Head of caudate nucleus (tissue), 42 donors: ENCODE measurements around the gene CLSTN2.

Experiments used
- DNase-seq, 42 donors: peaks; one replicate each; pipeline versions ENCODE4 v3.0.0 to v3.0.0-alpha.2; 2020 to 2021; ENCODE audit warnings: mixed read lengths in 7 of 42
- intact Hi-C: fragments of 100-400 bp; cut with DNase I; formaldehyde crosslinking; loops from one replicate; pipeline ENCODE4 v1.15.0; 2022

The CLSTN2 gene

DNA sequence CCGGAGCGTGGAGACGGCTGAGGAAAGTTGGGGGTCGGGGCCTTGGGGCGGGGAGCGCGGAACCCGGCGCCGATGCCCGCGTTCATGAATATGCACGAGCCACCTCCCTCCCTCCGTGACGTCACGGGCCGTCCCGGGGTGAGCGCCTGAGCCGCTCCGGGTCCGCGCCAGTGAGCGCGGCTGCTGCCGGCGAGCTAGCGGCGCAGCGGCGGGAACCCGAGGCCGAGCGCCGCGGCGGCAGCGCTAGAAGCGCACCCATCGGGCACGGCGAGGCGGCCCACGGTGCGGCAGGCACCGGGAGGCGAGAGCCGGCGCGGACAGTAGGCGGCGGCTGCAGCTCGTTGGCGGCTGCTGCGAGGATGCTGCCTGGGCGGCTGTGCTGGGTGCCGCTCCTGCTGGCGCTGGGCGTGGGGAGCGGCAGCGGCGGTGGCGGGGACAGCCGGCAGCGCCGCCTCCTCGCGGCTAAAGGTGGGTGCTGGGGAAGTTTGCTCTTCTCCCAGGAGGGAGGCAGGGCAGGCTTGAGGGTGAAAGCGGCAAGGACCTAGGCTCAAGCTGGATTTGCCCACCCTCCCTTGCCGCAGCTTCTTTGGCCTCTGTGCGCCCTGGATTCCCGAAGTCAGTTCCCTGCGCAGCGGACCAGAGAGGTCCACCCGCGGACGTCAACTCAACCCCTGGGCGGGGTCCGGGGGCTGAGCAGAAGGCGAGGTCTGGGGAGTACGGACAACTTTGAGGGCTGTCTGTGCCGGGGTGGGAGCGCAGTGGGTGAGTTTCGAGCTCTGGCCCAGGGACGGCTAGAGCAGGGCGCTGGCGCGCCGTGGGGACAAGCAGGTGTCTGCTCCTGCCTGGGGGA is at the start of gene CLSTN2:
TSS of gene CLSTN2 (plus strand) at position 170 of the 850 bp plus-strand sequence.
- peak; percentile 32 to 89 (median 79) for DNase-seq
- intact Hi-C loops = loop anchor here (10.0 kb wide), 2 partner anchors 400 to 510 kb away; partner anchors contain the start of gene RBP1

DNA sequence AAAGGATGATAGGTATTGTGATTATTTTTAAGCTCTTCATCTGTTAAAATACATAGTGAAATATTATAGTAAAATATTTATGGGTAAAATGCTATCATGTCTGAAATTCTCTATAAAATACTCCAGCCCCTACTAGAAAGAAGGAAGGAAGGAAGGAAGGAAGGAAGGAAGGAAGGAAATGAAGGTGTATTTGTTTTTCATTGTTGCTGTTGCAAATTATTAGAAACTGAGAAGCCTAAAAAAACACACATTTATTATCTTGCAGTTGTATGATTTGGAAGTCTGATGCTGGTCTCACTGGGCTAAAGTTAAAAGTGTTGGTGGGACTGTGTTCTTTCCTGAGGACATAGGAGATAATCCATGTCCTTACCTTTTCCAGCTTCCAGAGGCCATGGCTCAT is 47.6 kb upstream of the CLSTN2 start:
- DNase-seq = no peak
- intact Hi-C loops = no loop called here

DNA sequence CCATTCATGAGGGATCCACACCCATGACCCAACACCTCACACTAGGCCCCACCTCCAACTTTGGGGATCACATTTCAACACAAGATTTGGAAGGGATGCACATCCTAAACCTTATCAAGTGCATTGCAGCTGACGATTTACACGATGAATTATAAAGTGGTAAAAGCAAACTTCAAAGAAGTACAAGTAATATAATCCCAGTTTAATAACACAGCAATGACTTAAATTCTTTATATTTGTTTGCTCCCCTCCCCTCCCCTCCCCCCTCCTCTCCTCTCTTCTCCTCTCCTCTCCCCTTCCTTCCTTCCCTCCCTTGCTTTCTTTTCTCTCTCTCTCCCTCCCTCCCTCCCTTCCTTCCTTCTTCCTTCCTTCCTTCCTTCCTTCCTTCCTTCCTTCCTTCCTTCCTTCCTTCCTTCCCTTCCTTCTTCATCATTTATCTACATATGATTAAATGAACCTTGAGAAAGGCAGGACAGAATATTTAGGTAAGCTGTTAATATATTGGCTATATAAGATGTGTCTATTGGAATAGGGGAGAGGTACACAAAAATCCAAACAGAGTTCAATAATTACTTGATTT is 46.3 kb upstream of the CLSTN2 start:
- no peak for DNase-seq
- intact Hi-C loops = no loop called here

DNA sequence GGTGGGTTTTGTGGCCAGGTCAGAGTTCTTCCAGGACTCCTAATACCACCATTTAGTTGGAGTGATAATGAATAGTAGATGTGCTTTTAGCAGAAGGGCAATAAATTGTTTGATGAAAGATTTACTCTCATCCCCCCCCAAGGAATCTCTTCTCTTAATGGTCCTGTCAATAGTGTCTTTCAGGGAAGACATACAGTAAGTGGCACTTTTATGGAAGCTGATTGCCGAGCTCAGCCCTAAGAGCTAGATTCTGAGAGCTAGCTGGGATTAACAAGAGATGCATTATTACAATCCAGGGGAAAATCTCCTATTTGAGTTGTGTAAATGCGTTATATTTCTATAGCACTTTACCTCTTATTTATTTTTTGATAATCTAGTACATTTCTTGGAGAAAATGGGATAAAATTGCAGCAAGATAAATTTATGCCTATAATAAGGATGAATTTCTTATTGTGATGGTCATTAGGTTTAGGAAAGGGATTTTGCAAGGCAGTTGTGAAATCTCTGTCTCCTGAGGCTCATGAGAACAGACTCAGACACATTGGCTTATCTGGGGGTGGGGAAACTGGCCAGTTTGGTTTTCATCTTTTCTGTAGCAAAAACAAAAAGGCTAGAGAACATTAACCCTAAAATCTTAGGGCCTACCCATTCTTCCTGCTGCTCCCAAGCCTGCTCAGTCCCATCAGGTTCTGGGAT is 41.6 kb upstream of the CLSTN2 start:
- DNase-seq = no peak

DNA sequence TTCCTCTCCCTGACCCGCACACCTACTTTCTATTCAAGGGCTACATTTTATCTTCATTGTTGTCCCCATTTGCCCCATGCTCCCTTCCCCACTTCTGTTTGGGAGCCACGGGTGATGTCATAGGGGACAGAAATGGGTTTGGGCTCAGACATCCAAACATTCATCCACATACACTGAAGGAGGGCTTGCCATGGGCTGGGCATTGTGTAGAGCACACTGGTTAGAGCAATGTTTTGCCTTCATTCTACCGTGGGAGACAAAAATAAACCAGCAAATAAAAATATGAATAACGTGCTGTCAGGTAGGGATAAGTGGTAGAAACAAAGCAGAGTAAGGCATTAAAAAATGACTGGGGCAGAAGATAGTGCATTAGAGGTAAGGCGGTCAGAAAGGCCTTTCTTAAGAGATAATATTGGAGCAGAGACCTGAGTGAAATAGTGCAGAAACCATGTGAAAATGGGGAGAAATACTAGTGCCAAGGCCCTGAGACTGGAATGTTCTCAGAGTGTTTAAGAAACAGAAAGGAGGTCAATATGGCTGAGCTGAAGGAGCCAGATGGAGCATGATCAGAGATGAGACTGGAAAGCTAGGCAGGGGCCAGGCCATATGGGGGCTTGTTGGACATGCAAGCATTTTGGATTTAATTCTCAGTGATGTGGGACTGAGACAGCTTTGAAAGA is 40.9 kb upstream of the CLSTN2 start:
- intact Hi-C loops = no loop called here
- DNase-seq = no peak

More for the DNA sequence above, 41.6 kb upstream of the CLSTN2 start:
- intact Hi-C loops = no loop called here

DNA sequence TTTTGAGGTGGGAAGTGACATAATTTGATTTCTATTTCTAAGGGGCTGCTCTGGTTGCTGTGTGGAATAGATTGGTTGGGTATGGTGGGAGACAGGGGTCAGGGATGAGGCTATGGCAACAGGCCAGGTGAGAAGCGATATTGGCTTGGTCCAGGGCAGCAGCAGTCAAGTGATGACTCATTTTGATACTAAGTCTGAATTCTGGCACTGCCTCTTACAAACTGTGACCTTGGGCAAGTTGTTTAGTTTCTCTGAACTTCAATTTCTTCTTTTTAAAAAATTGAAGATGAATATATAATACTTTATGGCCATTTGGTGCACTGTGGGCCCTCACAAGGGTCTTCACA is 40.4 kb upstream of the CLSTN2 start:
- intact Hi-C loops = no loop called here

DNA sequence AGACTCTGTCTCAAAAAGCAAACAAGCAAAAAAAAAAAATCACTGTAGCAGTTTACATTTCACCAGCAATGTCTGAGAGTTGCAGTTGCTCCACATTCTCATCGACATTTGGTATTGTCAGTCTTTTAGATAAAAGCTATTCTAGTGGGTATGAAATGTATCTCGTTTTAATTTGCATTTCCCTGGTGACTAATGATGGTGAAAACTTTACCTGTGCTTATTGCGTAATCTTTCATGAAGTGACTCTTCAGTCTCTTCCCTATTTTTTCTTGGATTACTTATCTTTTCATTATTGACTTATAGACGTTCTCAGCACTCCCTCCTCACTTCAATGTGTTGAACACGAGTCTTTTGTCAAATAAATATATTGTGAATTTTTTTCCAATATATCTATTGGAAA is 37.2 kb upstream of the CLSTN2 start:
- DNase-seq = no peak
- intact Hi-C loops = no loop called here

More for the DNA sequence above, 40.4 kb upstream of the CLSTN2 start:
- no peak for DNase-seq

DNA sequence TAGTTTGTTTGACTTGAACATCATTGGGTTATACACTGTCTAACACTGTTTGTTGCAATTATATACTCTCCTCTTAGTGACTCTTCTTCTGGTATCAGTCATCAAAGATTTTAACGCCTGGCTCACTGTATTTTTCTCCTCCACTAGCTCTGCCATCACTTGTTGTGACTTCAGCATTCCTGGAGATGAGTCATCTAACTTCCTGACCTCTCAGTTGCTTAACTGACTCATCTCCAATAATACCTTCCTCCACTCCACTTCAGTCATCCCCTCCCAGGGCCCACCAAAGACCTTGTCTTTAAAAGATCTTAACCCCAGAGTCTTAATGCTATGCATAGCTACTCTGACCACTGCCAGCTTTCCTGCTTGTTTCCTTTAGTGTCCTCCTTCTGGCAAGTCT is 28.6 kb upstream of the CLSTN2 start:
- no peak for DNase-seq
- intact Hi-C loops = no loop called here

DNA sequence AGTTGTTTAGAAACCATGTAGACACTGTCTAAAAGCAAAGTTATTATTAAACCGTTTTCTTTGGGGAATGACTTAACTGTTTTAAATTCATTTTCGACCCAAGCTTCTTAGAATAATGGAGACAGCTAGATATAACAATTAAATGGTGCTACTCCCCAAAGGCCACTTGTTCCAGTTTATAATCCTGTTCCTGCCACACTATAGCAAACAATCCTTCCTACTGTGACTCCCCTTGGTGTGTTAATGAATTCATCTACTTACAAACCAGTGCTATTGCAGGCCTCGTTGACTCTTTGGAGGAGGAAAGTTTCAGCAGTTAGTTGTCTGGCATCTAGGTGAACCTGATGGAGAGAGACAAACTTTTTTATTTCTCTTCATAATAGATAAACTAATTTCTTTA is 25.2 kb upstream of the CLSTN2 start:
- intact Hi-C loops = no loop called here
- no peak for DNase-seq

DNA sequence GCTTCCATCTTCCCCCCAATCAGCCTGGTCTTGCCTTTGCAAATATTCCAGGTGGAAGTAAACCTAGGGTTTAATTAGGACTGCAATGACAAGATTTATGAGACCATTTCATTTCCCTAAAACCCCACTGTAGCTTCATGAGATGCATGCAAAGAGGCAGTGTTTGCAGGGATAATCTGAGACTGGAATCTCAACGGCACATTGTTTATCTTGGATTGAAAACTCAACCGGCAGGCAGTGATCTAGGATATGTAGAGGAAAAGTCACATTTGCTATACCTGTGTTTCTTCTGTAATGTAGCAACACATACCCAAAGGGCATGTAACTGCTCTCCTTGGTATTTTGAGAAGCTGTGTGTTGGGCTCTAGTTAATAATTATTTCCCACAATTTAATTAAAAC is 18.7 kb upstream of the CLSTN2 start:
- DNase-seq = no peak
- intact Hi-C loops = no loop called here

DNA sequence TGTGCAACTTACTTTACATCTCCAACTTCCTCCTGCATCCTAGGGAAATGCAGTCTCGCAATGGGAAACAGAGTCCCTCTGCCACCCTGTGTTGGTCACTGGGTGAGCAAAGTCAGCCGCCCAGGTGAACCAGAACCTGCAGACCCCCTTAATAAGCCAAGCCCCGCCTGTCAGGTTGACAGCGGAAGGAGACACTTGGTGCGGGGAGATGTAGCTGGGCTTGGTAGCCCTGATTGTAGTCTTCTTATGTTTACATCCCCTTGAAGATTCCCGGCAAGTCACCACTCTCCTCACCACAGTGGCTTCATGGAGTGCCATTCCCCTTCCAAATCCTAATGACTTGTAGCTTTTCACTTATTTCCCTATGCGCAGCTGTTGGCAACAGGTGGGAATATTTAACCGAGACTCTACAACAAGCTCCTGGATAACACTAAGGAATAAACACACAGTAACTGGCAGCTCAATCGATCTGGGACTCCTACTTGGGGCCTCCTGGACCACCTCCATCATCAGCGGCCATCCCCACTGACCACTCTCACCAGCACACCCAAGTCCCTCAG is 17.7 kb upstream of the CLSTN2 start:
- intact Hi-C loops = no loop called here
- no peak for DNase-seq

DNA sequence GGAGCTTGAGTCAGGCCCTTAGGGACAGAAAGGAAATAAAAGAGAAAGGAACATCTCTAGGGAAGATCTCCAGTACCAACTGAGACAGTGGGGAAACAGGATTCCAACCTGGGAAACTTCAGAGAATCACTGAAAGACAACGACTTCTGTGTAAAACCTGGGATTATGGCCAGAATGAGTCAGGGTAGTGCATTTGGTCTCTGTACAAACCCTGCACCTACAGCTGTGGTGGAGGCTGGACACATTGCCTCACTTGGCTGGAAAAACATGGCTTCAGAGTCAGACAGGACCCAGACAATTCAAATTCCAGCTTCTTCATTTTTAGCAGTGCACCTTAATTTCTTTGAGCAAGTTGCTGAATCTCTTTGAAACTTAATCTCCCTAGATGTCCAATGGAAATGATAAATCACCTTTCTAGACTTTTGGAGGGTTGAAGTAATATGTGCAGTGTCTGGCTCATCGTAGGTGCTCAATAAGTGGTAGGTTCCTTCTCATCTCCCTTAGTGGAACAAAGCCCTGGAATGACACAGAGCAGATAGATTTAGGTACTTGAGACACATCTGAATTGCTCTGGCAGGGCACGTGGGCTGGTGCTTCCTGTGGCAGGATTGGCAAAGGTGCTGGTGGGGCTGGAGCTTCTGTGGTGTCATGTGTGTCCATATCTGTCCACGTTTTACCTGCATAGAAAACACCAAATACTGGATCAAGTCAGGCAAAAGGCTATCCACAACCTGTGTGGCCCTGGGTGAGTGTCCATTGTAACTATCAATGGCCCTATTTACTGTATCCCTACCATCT is 6.1 kb upstream of the CLSTN2 start:
- DNase-seq = no peak
- intact Hi-C loops = no loop called here

DNA sequence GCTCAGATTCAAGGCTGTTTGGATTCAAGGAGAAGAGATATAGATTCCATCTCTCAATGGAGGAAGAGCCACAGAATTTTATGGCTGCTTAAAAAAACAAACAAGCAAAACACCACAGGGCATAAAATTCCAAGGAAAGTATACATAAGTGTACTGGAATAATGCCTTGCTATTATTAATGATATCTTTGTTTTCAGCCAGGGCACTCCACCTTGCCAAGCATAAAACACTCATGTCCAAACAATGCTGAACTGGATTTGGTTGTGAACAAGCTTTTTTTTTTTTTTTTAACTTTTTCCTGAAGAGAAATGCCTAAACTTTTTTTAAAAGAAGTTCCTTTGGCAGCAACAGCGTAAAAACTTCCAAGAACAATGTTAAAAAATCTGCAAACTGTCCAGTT is 4.8 kb upstream of the CLSTN2 start:
- DNase-seq = no peak
- intact Hi-C loops = loop anchor here (10.0 kb wide), 2 partner anchors 395 to 505 kb away; partner anchors contain the start of gene RBP1

DNA sequence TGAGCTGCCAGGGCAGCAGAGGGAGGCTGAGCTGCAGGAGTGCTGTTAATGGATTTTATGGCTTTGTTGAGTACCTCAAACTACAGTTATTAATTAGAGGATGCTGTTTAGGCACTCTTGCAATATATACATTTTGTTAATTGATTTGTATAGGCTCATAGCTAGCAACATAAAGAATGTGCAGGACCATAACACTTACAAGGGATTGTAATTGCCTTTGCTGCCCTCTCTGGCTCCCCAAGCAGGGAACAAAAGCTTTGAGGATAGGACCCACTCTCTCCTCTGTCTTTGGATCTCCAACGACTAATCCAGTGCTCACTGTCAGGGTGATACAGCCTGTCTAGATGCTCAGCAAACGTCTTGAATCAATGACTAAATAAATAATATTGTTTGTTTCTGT is 1.2 kb upstream of the CLSTN2 start:
- DNase-seq = no peak
- intact Hi-C loops = loop anchor here (10.0 kb wide), 2 partner anchors 399 to 509 kb away; partner anchors contain the start of gene RBP1

DNA sequence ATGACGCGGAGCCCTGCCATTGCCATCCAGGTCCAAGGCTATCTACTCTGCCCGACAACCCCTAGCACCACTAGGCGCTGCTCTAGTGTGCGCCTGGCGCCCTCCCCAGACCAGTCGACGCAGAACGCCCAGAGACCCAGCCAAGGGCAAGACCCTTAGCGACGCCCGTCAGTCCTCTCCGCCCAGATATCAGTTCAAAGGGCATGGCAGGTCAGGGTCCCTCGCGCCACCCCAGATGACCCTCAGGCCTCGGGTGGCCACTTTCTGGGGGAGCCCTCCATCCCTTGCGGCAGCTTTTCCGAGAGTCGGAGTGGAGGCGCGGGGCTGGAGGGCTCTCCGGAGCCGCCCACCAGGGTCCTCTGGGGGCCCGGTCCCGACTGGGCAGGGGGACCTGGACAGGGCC is 371 bp upstream of the CLSTN2 start:
- intact Hi-C loops = loop anchor here (10.0 kb wide), 2 partner anchors 400 to 510 kb away; partner anchors contain the start of gene RBP1
- DNase-seq = peak; percentile 31 to 83 (median 72)

DNA sequence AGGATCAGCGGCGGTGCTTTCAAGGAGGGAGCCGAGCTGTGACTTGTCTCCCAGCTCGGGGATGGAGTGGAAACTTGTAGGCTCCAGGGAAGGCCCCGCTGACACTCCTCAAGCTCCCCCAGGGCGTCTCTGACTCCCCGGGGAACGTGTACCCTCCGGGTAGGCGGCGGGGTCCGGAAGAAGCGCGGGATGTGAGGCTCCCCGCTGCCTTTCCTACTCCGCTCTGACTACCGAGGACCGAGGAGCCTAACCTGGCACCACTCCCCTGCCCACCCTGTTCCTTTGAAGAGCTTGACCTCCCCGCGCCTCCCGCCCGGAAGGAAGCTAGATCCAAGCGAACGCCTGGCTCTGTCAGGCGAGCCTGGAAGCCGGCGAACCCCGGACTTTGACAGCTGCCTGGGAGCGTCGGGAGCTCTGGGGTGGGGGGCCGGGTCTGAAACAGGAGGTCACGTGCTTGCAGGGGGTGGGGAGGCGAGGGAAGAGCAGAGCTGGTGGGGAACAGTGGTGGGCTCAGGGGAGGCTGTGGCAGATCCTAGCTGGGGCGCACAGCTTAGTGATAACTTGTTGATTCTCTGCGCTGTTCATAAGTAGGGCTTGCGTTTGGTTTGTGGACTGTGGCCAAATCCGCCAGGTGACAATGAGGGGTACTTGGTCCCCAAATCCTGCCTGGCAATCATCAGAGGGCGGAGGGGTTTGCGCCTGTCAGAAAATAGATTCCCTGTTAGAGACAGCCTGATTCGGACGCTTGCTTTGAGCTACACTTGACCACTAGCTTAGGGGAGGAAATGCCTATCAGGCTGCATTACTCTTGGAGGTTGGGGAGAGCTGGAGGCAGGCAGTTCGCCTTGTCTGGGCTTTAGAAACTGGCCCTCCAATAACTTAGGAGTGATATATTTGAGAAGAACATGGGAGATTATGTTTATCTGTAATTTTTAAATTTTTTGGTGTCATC is 1.2 kb downstream of the CLSTN2 start:
- intact Hi-C loops = loop anchor here (10.0 kb wide), 2 partner anchors 401 to 511 kb away; partner anchors contain the start of gene RBP1
- peak in 25 of 42 donors; percentile 9 to 48 (median 20) for DNase-seq
